H1 (cell line): ENCODE results near the gene RASSF5. TPM values are rescaled to one million over a fixed set of nuclear protein-coding genes. Genes with fewer than 3 reads are reported as not detected.

ENCODE experiments used
- GTF2F1 ChIP-seq: IDR thresholded peaks from 2 replicates; pipeline ENCODE4 v1.6.1; 2012; ENCODE audit warnings: low read depth, low read length, improper control_type of control experiment, borderline replicate concordance
- JUND ChIP-seq: IDR thresholded peaks from 2 replicates; pipeline ENCODE4 v1.6.1; 2011; ENCODE audit warnings: mild to moderate bottlenecking, improper control_type of control experiment, low read length
- POLR2AphosphoS5 ChIP-seq: IDR thresholded peaks from 2 replicates; pipeline ENCODE4 v1.6.1; 2011; ENCODE audit warnings: low read depth, low read length
- SP4 ChIP-seq: IDR thresholded peaks from 2 replicates; pipeline ENCODE4 v1.6.1; 2012; ENCODE audit warnings: low read length, inconsistent platforms
- ZNF274 ChIP-seq: IDR thresholded peaks from 2 replicates; pipeline ENCODE4 v1.7.0; 2012; ENCODE audit warnings: low read length, borderline replicate concordance; ENCODE audit errors: extremely low read depth
- polyA plus RNA-seq, 7 experiments: library from polyadenylated mRNA; depleted of rRNA in 3 of 7; stranded (reverse) in 5 of 7; unstranded in 2 of 7; fragments of >200 nt in 5 of 7; fragments of 200-250 nt in 2 of 7; gene quantifications; 1 replicate in 5 of 7; 2 replicates in 1 of 7; 4 replicates in 1 of 7; pipeline versions ENCODE4 v1.2.1 to v1.2.3, GENCODE V29; 2011 to 2013; ENCODE audit warnings: missing spikeins in 2 of 7, mixed read lengths in 2 of 7
- total RNA-seq: library from RNA; stranded (reverse); fragmentation: NEBNext Ultra II Directional; extraction: Animal tissue kit (Norgen Biotek cat#: 25700); gene quantifications from 2 replicates; pipeline ENCODE4 v1.2.1, GENCODE V29; 2021
- TF ChIP-seq, protein P1 (sequence below): fragments of 300-600 bp; sonication (generic); IDR thresholded peaks from 2 replicates; pipeline ENCODE4 v1.7.1; 2012; ENCODE audit warnings: low read length, moderate library complexity, mild to moderate bottlenecking, inconsistent platforms; ENCODE audit not compliant: insufficient replicate concordance
- TF ChIP-seq, protein P2 (sequence below): IDR thresholded peaks from 2 replicates; pipeline ENCODE4 v1.6.1; 2011; ENCODE audit warnings: low read length, improper control_type of control experiment
- TF ChIP-seq, protein P3 (sequence below): IDR thresholded peaks from 2 replicates; pipeline ENCODE4 v1.6.1; 2011; ENCODE audit warnings: low read depth, mild to moderate bottlenecking, low read length; ENCODE audit not compliant: insufficient read depth

RASSF5 gene
- total and polyA plus RNA-seq, 2 of the 8 experiments (the other 6 are each of a cell fraction or from before 2014, with no cell fraction given): 0.82 to 1.8 TPM

DNA sequence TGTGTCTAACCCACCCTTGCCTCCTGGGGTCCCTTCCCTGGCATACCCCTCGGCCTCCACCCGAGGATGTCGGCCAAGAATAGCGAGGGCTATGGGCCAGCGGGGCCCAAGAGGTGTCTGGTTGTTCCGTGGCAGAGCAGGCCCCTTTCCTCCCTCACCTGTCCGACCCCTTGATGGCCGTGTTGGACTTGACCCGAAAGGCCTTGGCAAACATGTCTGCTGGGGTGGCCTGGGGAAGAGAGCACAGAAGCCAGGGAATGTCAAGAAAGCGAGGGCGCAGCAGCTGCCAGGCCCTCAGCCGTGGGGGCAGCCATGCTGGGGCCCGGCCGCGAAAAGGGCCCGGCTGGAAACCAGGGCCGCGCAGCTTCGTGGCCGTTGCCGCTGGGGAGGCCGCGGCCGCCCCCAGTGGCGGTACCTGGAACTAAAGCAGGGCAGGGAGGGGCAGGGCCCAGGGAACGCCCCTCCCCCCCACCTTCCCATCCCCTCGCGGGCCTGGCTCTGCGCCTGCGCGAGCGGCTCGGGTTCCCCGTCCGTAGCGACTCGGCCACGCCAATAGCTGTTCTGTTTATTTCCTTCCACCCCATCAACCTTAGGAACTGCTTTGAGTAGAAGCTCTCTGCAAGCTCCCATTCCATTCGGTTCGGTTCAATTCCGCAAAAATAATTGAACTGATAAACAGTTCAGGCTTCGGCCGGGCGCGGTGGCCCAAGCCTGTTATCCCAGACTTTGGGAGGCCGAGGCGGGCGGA, 105.0 kb downstream of the RASSF5 start, which contains the start of gene EIF2D (continued):
- TF ChIP-seq, protein P1, sequence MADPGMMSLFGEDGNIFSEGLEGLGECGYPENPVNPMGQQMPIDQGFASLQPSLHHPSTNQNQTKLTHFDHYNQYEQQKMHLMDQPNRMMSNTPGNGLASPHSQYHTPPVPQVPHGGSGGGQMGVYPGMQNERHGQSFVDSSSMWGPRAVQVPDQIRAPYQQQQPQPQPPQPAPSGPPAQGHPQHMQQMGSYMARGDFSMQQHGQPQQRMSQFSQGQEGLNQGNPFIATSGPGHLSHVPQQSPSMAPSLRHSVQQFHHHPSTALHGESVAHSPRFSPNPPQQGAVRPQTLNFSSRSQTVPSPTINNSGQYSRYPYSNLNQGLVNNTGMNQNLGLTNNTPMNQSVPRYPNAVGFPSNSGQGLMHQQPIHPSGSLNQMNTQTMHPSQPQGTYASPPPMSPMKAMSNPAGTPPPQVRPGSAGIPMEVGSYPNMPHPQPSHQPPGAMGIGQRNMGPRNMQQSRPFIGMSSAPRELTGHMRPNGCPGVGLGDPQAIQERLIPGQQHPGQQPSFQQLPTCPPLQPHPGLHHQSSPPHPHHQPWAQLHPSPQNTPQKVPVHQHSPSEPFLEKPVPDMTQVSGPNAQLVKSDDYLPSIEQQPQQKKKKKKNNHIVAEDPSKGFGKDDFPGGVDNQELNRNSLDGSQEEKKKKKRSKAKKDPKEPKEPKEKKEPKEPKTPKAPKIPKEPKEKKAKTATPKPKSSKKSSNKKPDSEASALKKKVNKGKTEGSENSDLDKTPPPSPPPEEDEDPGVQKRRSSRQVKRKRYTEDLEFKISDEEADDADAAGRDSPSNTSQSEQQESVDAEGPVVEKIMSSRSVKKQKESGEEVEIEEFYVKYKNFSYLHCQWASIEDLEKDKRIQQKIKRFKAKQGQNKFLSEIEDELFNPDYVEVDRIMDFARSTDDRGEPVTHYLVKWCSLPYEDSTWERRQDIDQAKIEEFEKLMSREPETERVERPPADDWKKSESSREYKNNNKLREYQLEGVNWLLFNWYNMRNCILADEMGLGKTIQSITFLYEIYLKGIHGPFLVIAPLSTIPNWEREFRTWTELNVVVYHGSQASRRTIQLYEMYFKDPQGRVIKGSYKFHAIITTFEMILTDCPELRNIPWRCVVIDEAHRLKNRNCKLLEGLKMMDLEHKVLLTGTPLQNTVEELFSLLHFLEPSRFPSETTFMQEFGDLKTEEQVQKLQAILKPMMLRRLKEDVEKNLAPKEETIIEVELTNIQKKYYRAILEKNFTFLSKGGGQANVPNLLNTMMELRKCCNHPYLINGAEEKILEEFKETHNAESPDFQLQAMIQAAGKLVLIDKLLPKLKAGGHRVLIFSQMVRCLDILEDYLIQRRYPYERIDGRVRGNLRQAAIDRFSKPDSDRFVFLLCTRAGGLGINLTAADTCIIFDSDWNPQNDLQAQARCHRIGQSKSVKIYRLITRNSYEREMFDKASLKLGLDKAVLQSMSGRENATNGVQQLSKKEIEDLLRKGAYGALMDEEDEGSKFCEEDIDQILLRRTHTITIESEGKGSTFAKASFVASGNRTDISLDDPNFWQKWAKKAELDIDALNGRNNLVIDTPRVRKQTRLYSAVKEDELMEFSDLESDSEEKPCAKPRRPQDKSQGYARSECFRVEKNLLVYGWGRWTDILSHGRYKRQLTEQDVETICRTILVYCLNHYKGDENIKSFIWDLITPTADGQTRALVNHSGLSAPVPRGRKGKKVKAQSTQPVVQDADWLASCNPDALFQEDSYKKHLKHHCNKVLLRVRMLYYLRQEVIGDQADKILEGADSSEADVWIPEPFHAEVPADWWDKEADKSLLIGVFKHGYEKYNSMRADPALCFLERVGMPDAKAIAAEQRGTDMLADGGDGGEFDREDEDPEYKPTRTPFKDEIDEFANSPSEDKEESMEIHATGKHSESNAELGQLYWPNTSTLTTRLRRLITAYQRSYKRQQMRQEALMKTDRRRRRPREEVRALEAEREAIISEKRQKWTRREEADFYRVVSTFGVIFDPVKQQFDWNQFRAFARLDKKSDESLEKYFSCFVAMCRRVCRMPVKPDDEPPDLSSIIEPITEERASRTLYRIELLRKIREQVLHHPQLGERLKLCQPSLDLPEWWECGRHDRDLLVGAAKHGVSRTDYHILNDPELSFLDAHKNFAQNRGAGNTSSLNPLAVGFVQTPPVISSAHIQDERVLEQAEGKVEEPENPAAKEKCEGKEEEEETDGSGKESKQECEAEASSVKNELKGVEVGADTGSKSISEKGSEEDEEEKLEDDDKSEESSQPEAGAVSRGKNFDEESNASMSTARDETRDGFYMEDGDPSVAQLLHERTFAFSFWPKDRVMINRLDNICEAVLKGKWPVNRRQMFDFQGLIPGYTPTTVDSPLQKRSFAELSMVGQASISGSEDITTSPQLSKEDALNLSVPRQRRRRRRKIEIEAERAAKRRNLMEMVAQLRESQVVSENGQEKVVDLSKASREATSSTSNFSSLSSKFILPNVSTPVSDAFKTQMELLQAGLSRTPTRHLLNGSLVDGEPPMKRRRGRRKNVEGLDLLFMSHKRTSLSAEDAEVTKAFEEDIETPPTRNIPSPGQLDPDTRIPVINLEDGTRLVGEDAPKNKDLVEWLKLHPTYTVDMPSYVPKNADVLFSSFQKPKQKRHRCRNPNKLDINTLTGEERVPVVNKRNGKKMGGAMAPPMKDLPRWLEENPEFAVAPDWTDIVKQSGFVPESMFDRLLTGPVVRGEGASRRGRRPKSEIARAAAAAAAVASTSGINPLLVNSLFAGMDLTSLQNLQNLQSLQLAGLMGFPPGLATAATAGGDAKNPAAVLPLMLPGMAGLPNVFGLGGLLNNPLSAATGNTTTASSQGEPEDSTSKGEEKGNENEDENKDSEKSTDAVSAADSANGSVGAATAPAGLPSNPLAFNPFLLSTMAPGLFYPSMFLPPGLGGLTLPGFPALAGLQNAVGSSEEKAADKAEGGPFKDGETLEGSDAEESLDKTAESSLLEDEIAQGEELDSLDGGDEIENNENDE: no peak
- peak; percentile 75; the same call in 1 of the 2 replicates for TF ChIP-seq JUND
- no peak for TF ChIP-seq GTF2F1
- peak; percentile 94 for TF ChIP-seq POLR2AphosphoS5
- TF ChIP-seq, protein P2, sequence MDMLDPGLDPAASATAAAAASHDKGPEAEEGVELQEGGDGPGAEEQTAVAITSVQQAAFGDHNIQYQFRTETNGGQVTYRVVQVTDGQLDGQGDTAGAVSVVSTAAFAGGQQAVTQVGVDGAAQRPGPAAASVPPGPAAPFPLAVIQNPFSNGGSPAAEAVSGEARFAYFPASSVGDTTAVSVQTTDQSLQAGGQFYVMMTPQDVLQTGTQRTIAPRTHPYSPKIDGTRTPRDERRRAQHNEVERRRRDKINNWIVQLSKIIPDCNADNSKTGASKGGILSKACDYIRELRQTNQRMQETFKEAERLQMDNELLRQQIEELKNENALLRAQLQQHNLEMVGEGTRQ: 0 out of 2 replicates have a peak, but pooled peaks have one; percentile 17
- peak; percentile 95 for TF ChIP-seq SP4
- TF ChIP-seq ZNF274: no peak
- TF ChIP-seq, protein P3, sequence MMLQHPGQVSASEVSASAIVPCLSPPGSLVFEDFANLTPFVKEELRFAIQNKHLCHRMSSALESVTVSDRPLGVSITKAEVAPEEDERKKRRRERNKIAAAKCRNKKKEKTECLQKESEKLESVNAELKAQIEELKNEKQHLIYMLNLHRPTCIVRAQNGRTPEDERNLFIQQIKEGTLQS: no peak
